GM21526 (cell line): Measurements from ENCODE around the gene PRRT2.
A peak's percentile ranks its signal among the peaks of the same experiment; 100 is the strongest.
"Not testable (repeated sequence)": the region's sequence is repeated elsewhere in the genome, so short reads cannot be mapped to it uniquely, and the experiment has no call there.

Source experiments
- ATAC-seq: cut with Tn5 transposase; IDR thresholded peaks from one replicate; pipeline ENCODE4 v1.9.1; 2021; ENCODE audit warnings: moderate library complexity; ENCODE audit not compliant: unreplicated experiment, low FRiP score

PRRT2 gene

GRCh38 chr16:29790949-29791844 lies 20.8 kb upstream of the PRRT2 start:
- peak; percentile 7 for ATAC-seq

GRCh38 chr16:29791845-29792807 lies 19.9 kb upstream of the PRRT2 start:
- no peak for ATAC-seq

GRCh38 chr16:29793153-29793552 lies 18.8 kb upstream of the PRRT2 start:
- ATAC-seq, result not testable (repeated sequence)

GRCh38 chr16:29794231-29794710 lies 17.7 kb upstream of the PRRT2 start:
- ATAC-seq, result no peak

- ATAC-seq, result no peak
Observed at GRCh38 chr16:29802416-29802935, 9.5 kb upstream of the PRRT2 start.

GRCh38 chr16:29804020-29804419 lies 8.0 kb upstream of the PRRT2 start:
- ATAC-seq, result no peak

- ATAC-seq, result no peak
Observed at GRCh38 chr16:29804455-29805231, 7.3 kb upstream of the PRRT2 start.

GRCh38 chr16:29805232-29806098 lies 6.5 kb upstream of the PRRT2 start:
- peak; percentile 42 for ATAC-seq

- ATAC-seq, result no peak
Observed at GRCh38 chr16:29806099-29806579, 5.9 kb upstream of the PRRT2 start, which contains the start of gene MAZ. Gene MAZ, plus strand, starts transcription at chr16:29806529. Its CDS starts 173 bp downstream, at chr16:29806702.

GRCh38 chr16:29806641-29807425 lies 5.2 kb upstream of the PRRT2 start:
- ATAC-seq, result no peak

GRCh38 chr16:29807426-29808218 lies 4.4 kb upstream of the PRRT2 start:
- no peak for ATAC-seq

GRCh38 chr16:29808219-29808900 lies 3.6 kb upstream of the PRRT2 start:
- no peak for ATAC-seq

- ATAC-seq, result no peak
Observed at GRCh38 chr16:29809031-29809747, 2.8 kb upstream of the PRRT2 start.

- no peak for ATAC-seq
Observed at GRCh38 chr16:29809850-29810698, 1.9 kb upstream of the PRRT2 start.

- ATAC-seq, result no peak
Observed at GRCh38 chr16:29810699-29811169, 1.3 kb upstream of the PRRT2 start.
